ENCODE measurements around the gene CPLX1. TPM values are rescaled to one million over a fixed set of nuclear protein-coding genes. Genes with fewer than 3 reads are reported as not detected.

Gene CPLX1
- total RNA-seq = 0.10 and 0.33 TPM in 2 replicates

GRCh38 chr4:825971-826330 lies at the start of gene CPLX1:
Gene CPLX1, minus strand, starts transcription at chr4:826129. Its CDS starts 1,607 bp downstream, at chr4:824522.

Other genes starting within 250 kb of the CPLX1 start
- not detected in 2 replicates for gene TMEM271, start 249.8 kb downstream of the CPLX1 start, total RNA-seq
- 1.5 and 4.2 TPM in 2 replicates for gene PDE6B, start 200.6 kb downstream of the CPLX1 start, total RNA-seq
- 61.6 and 97.7 TPM in 2 replicates for gene ATP5ME, start 151.9 kb downstream of the CPLX1 start, total RNA-seq
- gene MYL5, start 151.6 kb downstream of the CPLX1 start, total RNA-seq = 14.4 and 32.0 TPM in 2 replicates
- gene SLC49A3, start 137.0 kb downstream of the CPLX1 start, total RNA-seq = 5.6 and 8.5 TPM in 2 replicates
- gene PCGF3, start 120.3 kb downstream of the CPLX1 start, total RNA-seq = 64.0 and 67.6 TPM in 2 replicates
- gene GAK, start 106.2 kb upstream of the CPLX1 start, total RNA-seq = 78.7 and 83.8 TPM in 2 replicates
- 6.8 and 10.8 TPM in 2 replicates for gene TMEM175, start 106.3 kb upstream of the CPLX1 start, total RNA-seq
- 19.1 and 19.9 TPM in 2 replicates for gene DGKQ, start 147.4 kb upstream of the CPLX1 start, total RNA-seq
- 13.7 and 18.0 TPM in 2 replicates for gene IDUA, start 160.9 kb upstream of the CPLX1 start, total RNA-seq
- under 0.01 and 0.19 TPM in 2 replicates for gene SLC26A1, start 167.3 kb upstream of the CPLX1 start, total RNA-seq
- gene FGFRL1, start 185.5 kb upstream of the CPLX1 start, total RNA-seq = 19.5 and 25.8 TPM in 2 replicates

Data from vein endothelial cell (primary cell).